ENCODE results near the gene CWF19L1.

Gene CWF19L1

GRCh38 chr10:100267239-100268104 is at the start of gene CWF19L1:
Gene CWF19L1 (minus strand): TSS chr10:100267638. CDS start chr10:100267593, 45 bp downstream.
- DNase-seq (ENCODE audit: extremely low read depth, insufficient read length), result peak; percentile 59
- no peak for TF ChIP-seq CTCF (IDR thresholded peaks at IDR 0.05; ENCODE audit: insufficient read depth, low read length, poor library complexity, severe bottlenecking)
- H3K36me3 ChIP-seq (ENCODE audit: control insufficient read depth, insufficient read depth, low read length), result no peaks in the 10 kb centered on the region; the same call in 1 of the 2 replicates
- H3K4me3 ChIP-seq (replicated peaks; ENCODE audit: low read depth, low read length), result peak within 1 kb of the TSS; percentile 78
- H3K27me3 ChIP-seq (replicated peaks; ENCODE audit: control insufficient read depth, insufficient read depth, low read length), result no peaks in the 10 kb centered on the region

GRCh38 chr10:100315615-100316014 is 48.2 kb upstream of the CWF19L1 start:
- no peak for DNase-seq (ENCODE audit: extremely low read depth, insufficient read length)
- H3K4me3 ChIP-seq (replicated peaks; ENCODE audit: low read depth, low read length), result no peak overlapping the region
- H3K27me3 ChIP-seq (replicated peaks; ENCODE audit: control insufficient read depth, insufficient read depth, low read length), result no peaks in the 10 kb centered on the region; the same call in 1 of the 2 replicates
- H3K36me3 ChIP-seq (ENCODE audit: control insufficient read depth, insufficient read depth, low read length), result no peaks in the 10 kb centered on the region
- TF ChIP-seq CTCF (IDR thresholded peaks at IDR 0.05; ENCODE audit: insufficient read depth, low read length, poor library complexity, severe bottlenecking), result no peak

- H3K4me3 ChIP-seq (replicated peaks; ENCODE audit: low read depth, low read length), result no peak overlapping the region
- no peak for TF ChIP-seq CTCF (IDR thresholded peaks at IDR 0.05; ENCODE audit: insufficient read depth, low read length, poor library complexity, severe bottlenecking)
- DNase-seq (ENCODE audit: extremely low read depth, insufficient read length), result no peak
- H3K27me3 ChIP-seq (replicated peaks; ENCODE audit: control insufficient read depth, insufficient read depth, low read length), result no peaks in the 10 kb centered on the region; the same call in 1 of the 2 replicates
- H3K36me3 ChIP-seq (ENCODE audit: control insufficient read depth, insufficient read depth, low read length), result no peaks in the 10 kb centered on the region
Measured at GRCh38 chr10:100311298-100311697, 43.9 kb upstream of the CWF19L1 start.

- no peaks in the 10 kb centered on the region for H3K36me3 ChIP-seq (ENCODE audit: control insufficient read depth, insufficient read depth, low read length)
- no peak overlapping the region for H3K4me3 ChIP-seq (replicated peaks; ENCODE audit: low read depth, low read length)
- no peak for TF ChIP-seq CTCF (IDR thresholded peaks at IDR 0.05; ENCODE audit: insufficient read depth, low read length, poor library complexity, severe bottlenecking)
- H3K27me3 ChIP-seq (replicated peaks; ENCODE audit: control insufficient read depth, insufficient read depth, low read length), result peaks cover 2% of the 10 kb centered on the region
- DNase-seq (ENCODE audit: extremely low read depth, insufficient read length), result no peak
Measured at GRCh38 chr10:100307684-100308083, 40.2 kb upstream of the CWF19L1 start.

GRCh38 chr10:100306861-100307260 is 39.4 kb upstream of the CWF19L1 start:
- no peak for TF ChIP-seq CTCF (IDR thresholded peaks at IDR 0.05; ENCODE audit: insufficient read depth, low read length, poor library complexity, severe bottlenecking)
- DNase-seq (ENCODE audit: extremely low read depth, insufficient read length), result no peak
- H3K4me3 ChIP-seq (replicated peaks; ENCODE audit: low read depth, low read length), result no peak overlapping the region
- H3K36me3 ChIP-seq (ENCODE audit: control insufficient read depth, insufficient read depth, low read length), result no peaks in the 10 kb centered on the region
- peaks cover 2% of the 10 kb centered on the region for H3K27me3 ChIP-seq (replicated peaks; ENCODE audit: control insufficient read depth, insufficient read depth, low read length)

Data from GM06990 (cell line).